Measurements from ENCODE around the gene LRRC1.
"Not testable (repeated sequence)": the region's sequence is repeated elsewhere in the genome, so short reads cannot be mapped to it uniquely, and the experiment has no call there.

The LRRC1 gene

DNA sequence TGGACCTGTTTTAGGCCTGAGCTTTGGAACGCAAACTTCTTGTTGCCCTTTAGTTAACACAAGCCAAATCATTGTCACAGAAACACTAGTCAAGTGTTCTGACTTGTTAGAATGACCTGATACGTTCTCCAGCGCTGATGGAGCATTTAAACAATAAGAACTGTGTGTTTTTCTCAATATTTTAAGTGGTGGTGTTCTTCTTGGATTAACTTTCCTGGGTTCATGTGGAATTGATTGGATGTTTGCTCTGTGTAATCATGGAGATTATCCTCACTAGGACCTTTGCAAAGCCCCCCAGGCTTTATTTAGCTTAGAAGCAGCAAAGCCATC is 1.6 kb downstream of the LRRC1 start:
- Mint-ChIP-seq H3K4me3 (peak overlapping the region; percentile 98), H3K36me3 (no peaks in the 10 kb centered on the region), H3K4me1 (peaks cover 33% of the 10 kb centered on the region), H3K27me3 (no peaks in the 10 kb centered on the region), H3K27ac (peak overlapping the region; percentile 39), H3K9me3 (no peaks in the 10 kb centered on the region)
- ATAC-seq (ENCODE audit: low read depth) (no peak), DNase-seq (ENCODE audit: low spot score in 2 of 2) (no peak)

DNA sequence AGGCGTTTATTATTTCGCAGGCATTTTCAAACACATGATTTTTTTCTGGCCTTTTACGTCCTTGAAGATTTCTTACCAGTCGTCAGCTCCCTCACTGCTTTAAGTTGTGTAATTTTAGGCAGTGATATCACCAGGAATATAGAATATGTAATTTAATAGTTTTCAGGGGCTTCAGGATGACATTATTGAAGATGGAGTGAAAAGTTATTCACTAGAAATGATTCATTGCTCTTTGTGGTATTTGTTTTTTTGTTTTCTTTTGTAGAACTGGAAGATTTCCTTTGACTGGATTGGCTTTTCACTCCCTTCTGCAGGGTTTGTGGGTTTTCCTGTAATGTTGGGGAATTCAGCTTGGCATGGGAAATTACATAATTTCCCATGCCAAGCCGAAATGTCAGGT is 2.0 kb downstream of the LRRC1 start:
- DNase-seq (ENCODE audit: low spot score in 2 of 2) (no peak), ATAC-seq (ENCODE audit: low read depth) (no peak)
- H3K4me3 Mint-ChIP-seq = no peak overlapping the region
- no peaks in the 10 kb centered on the region for H3K9me3 Mint-ChIP-seq
- H3K36me3 Mint-ChIP-seq = no peaks in the 10 kb centered on the region
- peaks cover 33% of the 10 kb centered on the region for H3K4me1 Mint-ChIP-seq
- no peaks in the 10 kb centered on the region for H3K27me3 Mint-ChIP-seq
- peak overlapping the region; percentile 39 for H3K27ac Mint-ChIP-seq

DNA sequence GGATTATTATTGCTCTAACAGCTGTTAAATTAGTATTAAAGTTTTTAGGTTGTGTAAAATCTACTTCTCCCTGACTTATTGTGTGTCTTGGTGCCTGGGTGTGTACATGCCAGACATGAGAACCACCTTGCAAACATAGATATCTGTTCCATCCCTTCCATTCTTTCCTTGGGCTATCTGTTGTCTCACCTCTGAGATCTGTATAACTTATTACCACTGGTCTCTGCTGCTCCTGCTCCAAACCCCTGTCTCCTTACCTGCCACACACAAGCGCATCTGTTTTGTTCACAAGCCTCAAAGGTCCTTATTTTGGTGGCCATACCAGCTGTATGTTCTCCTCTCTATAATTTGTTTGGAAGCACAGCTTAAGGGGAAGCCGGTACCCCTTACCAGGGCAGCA is 2.5 kb downstream of the LRRC1 start:
- peak overlapping the region; percentile 39 for H3K27ac Mint-ChIP-seq
- H3K36me3 Mint-ChIP-seq = no peaks in the 10 kb centered on the region
- no peaks in the 10 kb centered on the region for H3K9me3 Mint-ChIP-seq
- H3K27me3 Mint-ChIP-seq = no peaks in the 10 kb centered on the region
- H3K4me1 Mint-ChIP-seq = peaks cover 33% of the 10 kb centered on the region
- no peak for DNase-seq (ENCODE audit: low spot score in 2 of 2)
- ATAC-seq (ENCODE audit: low read depth) = no peak
- peak overlapping the region; percentile 16 for H3K4me3 Mint-ChIP-seq

DNA sequence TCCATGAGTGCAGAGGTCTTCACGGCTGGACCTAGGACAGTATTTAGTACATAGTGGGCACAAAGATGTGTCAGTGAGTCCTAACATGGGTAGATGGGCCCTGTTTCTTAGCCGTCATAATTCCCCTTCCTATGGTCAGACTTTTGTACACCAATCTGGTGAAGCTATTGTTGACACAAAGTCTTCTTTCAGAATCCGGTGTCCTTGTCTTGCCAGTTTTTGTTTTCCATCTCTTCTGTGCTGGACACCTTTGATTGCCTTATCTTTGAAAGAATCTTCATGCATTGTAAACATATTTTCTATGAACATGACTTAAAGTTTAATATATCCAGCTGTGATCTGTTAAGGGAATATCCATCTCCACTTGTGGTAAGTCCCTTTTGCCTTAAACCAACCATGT is 4.5 kb downstream of the LRRC1 start:
- no peaks in the 10 kb centered on the region for H3K9me3 Mint-ChIP-seq
- ATAC-seq (ENCODE audit: low read depth) (no peak), DNase-seq (ENCODE audit: low spot score in 2 of 2) (no peak)
- H3K4me3 Mint-ChIP-seq = no peak overlapping the region
- no peak overlapping the region for H3K27ac Mint-ChIP-seq
- H3K4me1 Mint-ChIP-seq = peaks cover 30% of the 10 kb centered on the region
- no peaks in the 10 kb centered on the region for H3K27me3 Mint-ChIP-seq
- H3K36me3 Mint-ChIP-seq = peaks cover 2% of the 10 kb centered on the region

DNA sequence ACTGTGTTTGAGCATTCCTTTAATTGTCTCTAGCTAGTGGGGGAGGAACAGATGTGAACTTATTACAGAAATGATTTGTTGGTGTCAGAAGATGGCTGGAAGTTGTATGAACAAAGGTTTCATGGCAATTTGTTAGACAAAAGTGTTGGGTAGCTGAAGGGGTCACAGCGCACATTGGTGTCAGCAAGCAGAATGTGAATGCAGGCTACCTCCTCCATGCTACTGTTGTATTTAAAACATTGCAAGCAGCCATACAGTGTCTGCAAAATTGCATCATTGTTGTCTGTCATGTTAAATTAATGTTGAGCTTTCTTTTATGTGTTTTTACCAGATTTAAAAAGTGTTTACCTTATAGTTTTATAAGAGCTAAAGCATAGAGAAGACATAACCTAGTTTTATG is 6.2 kb downstream of the LRRC1 start:
- Mint-ChIP-seq H3K36me3 (peaks cover 2% of the 10 kb centered on the region), H3K27ac (no peak overlapping the region)
- no peak for DNase-seq (ENCODE audit: low spot score in 2 of 2)

DNA sequence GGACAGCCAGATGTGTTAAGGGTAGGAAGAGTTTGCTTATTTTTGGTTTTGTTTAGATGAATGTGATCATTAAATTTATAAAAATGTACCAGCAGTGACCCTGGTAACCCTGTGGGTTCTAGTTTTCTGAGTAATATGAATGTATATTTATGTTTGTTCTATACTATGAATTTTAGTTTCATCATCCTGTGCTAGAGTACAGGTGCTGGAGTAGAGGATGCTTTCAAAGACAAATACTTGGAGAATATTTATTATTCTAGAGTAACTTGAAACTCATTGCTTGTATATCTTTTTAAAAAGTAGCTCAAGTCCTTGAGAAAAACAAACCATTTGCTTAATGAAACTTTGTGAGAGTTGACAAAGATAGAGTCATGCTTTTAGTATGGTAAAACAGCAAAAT is 7.8 kb downstream of the LRRC1 start:
- no peak overlapping the region for H3K27ac Mint-ChIP-seq
- no peaks in the 10 kb centered on the region for H3K27me3 Mint-ChIP-seq
- peaks cover 3% of the 10 kb centered on the region for H3K36me3 Mint-ChIP-seq
- no peak for ATAC-seq (ENCODE audit: low read depth)
- peaks cover 19% of the 10 kb centered on the region for H3K4me1 Mint-ChIP-seq
- no peak for DNase-seq (ENCODE audit: low spot score in 2 of 2)
- no peak overlapping the region for H3K4me3 Mint-ChIP-seq
- H3K9me3 Mint-ChIP-seq = no peaks in the 10 kb centered on the region

More for the DNA sequence above, 6.2 kb downstream of the LRRC1 start:
- Mint-ChIP-seq H3K27me3 (no peaks in the 10 kb centered on the region), H3K4me1 (peaks cover 27% of the 10 kb centered on the region), H3K9me3 (no peaks in the 10 kb centered on the region), H3K4me3 (no peak overlapping the region)
- ATAC-seq (ENCODE audit: low read depth) = no peak

DNA sequence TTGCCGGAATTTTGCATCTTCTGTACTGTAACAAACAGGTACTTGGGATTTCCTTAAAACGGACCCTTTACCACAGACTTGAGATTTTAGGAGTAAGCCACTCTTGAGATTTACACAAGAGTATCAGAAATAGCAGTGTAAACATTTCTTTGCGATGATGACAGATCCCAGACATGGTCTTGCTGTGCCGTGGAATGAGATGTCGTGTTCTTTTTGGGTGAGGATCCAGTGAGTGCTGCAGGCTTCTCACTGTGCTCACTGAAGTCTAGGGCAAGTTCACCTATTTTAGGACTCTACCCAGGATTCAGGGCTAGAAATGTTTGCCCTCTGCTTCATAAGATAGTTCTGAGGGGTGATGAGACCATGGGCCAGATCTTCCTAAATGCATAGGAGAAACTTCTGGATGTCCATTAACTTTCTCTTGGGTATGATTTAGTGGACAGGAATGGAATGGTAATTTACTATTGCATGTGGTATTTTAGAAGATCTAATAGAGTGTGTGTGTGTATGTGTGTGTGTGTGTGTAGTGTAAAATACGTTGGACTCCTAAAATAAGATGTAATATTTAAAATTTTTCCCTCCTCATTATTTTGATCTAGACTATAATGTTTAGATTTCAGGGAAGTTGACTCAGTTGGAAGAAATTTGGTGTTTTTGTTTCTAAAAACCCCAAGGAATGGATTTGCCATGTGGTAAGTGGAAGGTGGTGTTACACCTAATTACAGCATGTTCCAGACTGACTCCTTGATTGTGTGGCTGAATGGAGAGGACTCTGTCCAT is 8.5 kb downstream of the LRRC1 start:
- DNase-seq (ENCODE audit: low spot score in 2 of 2) (no peak), ATAC-seq (ENCODE audit: low read depth) (no peak)
- peaks cover 23% of the 10 kb centered on the region for H3K4me1 Mint-ChIP-seq
- peaks cover 9% of the 10 kb centered on the region for H3K36me3 Mint-ChIP-seq
- H3K9me3 Mint-ChIP-seq = no peaks in the 10 kb centered on the region
- H3K27me3 Mint-ChIP-seq = no peaks in the 10 kb centered on the region
- no peak overlapping the region for H3K4me3 Mint-ChIP-seq
- H3K27ac Mint-ChIP-seq = no peak overlapping the region

DNA sequence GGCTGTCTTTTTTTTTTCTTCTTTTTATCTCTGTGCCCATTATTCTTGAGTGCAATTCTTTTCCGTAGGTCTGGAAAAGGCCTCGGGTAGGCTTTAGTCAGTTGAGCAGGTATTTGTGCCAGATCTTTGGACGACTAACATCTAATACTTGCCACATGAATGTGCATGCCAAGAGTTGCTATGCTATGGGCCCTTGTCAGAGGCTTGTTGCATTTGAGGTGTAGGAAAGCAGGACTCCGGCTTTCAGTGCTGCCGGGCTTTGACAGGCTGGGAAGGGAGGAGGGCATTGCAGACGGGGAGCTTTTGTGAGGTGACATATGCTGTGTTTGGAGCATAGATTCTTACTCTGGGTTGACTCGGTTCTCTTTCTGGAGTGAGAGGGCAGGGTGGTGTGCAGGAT is 10.2 kb downstream of the LRRC1 start:
- H3K27me3 Mint-ChIP-seq = no peaks in the 10 kb centered on the region
- H3K4me1 Mint-ChIP-seq = peaks cover 15% of the 10 kb centered on the region
- DNase-seq (ENCODE audit: low spot score in 2 of 2) = no peak
- H3K27ac Mint-ChIP-seq = no peak overlapping the region
- no peaks in the 10 kb centered on the region for H3K9me3 Mint-ChIP-seq
- H3K36me3 Mint-ChIP-seq = peaks cover 9% of the 10 kb centered on the region
- no peak for ATAC-seq (ENCODE audit: low read depth)
- H3K4me3 Mint-ChIP-seq = no peak overlapping the region

DNA sequence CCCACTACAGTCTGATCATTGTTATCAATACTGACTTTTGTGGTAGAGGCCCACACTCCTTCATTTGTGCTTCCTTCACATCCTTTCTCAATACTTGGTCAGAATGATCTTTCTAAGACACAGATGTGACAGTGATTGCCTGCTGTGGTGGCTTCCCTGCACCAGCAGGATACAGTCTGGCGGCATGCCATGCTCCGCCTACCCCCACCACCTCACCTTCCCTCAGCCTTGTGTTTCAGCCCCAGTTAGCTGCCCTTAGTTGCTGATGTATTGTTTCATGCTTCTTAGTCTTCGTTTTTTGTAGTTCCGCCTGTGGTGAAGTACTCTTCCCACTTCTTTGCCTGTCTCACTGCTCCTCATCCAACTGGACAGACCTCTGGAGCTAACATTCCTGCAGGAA is 10.9 kb downstream of the LRRC1 start:
- no peak overlapping the region for H3K4me3 Mint-ChIP-seq
- H3K27me3 Mint-ChIP-seq = no peaks in the 10 kb centered on the region
- H3K27ac Mint-ChIP-seq = no peak overlapping the region

DNA sequence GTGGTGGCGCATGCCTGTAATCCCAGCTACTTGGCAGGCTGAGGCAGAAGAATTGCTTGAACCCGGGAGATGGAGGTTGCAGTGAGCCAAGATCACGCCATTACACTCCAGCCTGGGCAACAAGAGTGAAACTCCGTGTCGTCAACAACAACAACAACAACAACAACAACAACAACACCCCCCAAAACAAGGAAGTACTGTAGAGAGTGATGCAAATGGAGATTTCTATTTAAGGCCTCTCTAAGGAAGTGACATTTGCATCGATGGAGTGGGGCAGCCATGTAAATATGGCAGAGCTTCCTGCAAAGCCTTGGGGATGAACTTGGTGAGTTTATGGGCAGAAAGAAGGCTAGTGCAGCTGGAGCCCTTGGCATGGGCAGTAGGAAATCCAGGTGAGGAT is 12.8 kb downstream of the LRRC1 start:
- DNase-seq (ENCODE audit: low spot score in 2 of 2); H3K4me3 Mint-ChIP-seq; H3K9me3 Mint-ChIP-seq; H3K36me3 Mint-ChIP-seq; H3K27me3 Mint-ChIP-seq: not testable (repeated sequence)
- Mint-ChIP-seq H3K27ac (peak overlapping the region; percentile 1), H3K4me1 (peaks cover 22% of the 10 kb centered on the region)
- peak; percentile 54 for ATAC-seq (ENCODE audit: low read depth)

More for the DNA sequence above, 10.9 kb downstream of the LRRC1 start:
- Mint-ChIP-seq H3K36me3 (peaks cover 9% of the 10 kb centered on the region), H3K4me1 (peaks cover 15% of the 10 kb centered on the region), H3K9me3 (no peaks in the 10 kb centered on the region)
- no peak for ATAC-seq (ENCODE audit: low read depth)
- no peak for DNase-seq (ENCODE audit: low spot score in 2 of 2)

DNA sequence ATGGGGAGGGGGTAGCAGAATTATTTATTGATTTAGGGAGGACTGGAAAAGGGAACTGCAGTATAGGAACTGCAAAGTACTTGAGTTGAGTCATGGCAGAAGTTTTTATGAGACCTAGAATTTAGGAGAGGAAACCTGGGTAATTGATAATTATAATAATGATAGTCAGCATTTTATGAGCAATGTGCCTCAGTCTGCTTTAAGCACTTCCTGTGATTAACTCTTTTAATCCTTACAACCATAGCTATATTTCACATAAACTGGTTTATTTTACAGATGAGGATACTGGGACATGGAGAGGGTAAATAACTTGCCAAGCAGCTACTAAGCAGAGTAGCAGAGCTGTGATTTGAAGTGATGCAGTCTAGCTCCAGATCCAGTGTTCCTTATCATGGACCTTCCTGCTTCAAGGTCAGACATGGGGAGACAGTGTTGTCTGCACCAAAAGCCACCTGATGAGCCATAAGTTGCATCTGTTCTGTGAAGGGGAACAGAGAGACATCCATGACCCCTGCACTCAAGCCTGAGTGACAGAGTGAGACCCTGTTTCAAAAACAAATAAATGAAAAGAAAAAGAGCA is 13.6 kb downstream of the LRRC1 start:
- ATAC-seq (ENCODE audit: low read depth) (no peak), DNase-seq (ENCODE audit: low spot score in 2 of 2) (no peak)
- Mint-ChIP-seq H3K4me3 (no peak overlapping the region), H3K27ac (no peak overlapping the region), H3K9me3 (peaks cover 4% of the 10 kb centered on the region), H3K4me1 (peaks cover 27% of the 10 kb centered on the region), H3K27me3 (no peaks in the 10 kb centered on the region), H3K36me3 (peaks cover 7% of the 10 kb centered on the region)

DNA sequence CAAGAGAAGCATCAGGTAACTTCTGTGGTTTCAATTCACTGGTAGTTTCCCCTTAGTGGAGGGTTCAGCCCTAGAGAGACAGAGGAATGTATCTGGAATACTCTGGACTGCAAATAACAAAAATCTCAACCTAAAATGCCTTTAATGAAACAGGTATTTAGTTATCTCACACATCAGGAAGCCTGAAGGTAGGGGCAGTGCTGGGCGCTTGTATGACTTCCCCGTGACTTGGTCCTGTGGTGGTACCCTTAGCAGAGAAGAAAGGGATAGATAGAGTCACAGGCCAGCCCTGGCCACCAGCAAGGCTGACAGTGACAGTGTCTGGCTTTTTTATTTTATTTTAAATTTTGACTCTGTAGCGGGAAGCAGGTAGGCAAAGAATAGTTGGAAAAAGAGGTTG is 14.9 kb downstream of the LRRC1 start:
- ATAC-seq (ENCODE audit: low read depth) (no peak), DNase-seq (ENCODE audit: low spot score in 2 of 2) (no peak)
- no peak overlapping the region for H3K27ac Mint-ChIP-seq
- H3K9me3 Mint-ChIP-seq = peaks cover 4% of the 10 kb centered on the region
- peaks cover 36% of the 10 kb centered on the region for H3K4me1 Mint-ChIP-seq
- no peaks in the 10 kb centered on the region for H3K27me3 Mint-ChIP-seq
- peaks cover 7% of the 10 kb centered on the region for H3K36me3 Mint-ChIP-seq
- no peak overlapping the region for H3K4me3 Mint-ChIP-seq

DNA sequence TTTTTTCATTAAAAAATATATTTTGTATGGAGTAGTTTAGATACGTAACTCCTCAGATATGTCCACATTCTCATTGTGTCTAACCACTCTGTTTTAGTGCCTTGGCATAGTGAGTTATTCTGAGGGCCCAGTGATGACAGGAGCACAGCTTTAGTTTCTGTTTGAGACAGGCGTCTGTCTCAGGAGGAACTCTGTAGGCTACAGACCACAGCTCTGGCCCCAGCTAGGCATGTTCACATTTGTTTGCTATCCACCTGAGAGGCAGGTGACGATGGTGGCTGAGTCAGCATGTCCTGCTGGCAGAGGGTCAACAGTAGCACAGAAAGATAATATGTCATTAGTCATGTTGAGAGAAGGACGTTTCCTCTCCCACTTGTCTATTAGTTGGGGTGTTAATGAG is 16.3 kb downstream of the LRRC1 start:
- Mint-ChIP-seq H3K36me3 (peaks cover 7% of the 10 kb centered on the region), H3K27me3 (no peaks in the 10 kb centered on the region), H3K27ac (no peak overlapping the region), H3K9me3 (peaks cover 4% of the 10 kb centered on the region), H3K4me1 (peaks cover 31% of the 10 kb centered on the region), H3K4me3 (no peak overlapping the region)
- ATAC-seq (ENCODE audit: low read depth) (peak; percentile 34), DNase-seq (ENCODE audit: low spot score in 2 of 2) (no peak)

DNA sequence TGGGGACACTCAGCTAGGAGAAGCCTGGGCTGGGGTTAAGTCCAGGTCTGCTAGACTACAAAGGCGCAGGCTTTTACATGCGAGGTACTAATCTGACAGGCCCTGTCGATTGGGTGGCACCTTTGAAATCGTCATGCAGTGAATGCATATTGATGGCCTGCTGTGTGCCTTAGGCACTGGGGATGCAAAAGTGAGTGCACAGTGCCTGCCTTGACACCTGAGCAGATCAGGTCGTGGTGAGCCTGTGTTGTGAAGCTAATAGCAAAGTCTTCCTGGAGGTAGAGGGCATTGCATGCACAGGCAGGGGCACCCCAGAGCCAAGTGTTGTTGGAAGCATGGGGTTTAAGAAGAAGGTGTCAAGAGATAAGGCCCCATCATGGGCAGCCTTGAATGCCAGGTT is 16.9 kb downstream of the LRRC1 start:
- no peaks in the 10 kb centered on the region for H3K27me3 Mint-ChIP-seq
- H3K4me1 Mint-ChIP-seq = peaks cover 31% of the 10 kb centered on the region
- no peak overlapping the region for H3K27ac Mint-ChIP-seq
- H3K9me3 Mint-ChIP-seq = peaks cover 4% of the 10 kb centered on the region
- H3K4me3 Mint-ChIP-seq = no peak overlapping the region
- DNase-seq (ENCODE audit: low spot score in 2 of 2) (no peak), ATAC-seq (ENCODE audit: low read depth) (no peak)
- peaks cover 7% of the 10 kb centered on the region for H3K36me3 Mint-ChIP-seq

DNA sequence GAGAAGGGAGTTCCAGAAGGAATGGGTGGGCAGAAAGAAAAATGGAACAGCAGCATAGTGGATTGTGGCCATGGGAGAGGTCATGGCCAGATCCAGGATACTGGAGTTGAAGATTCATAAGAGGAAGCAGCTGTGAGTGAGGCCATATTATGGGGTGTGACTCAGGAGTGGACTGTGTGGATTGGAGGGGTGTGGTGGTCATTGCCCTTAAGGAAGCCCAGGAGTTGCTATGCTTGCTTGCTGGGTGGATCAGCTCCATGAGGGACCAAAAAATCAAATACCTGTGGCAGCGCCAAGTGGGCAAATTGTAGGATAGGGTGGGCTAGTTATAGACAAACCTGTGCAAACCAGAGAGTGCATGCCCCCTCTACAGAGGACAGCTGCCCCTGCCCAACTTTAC is 18.3 kb downstream of the LRRC1 start:
- Mint-ChIP-seq H3K4me1 (peaks cover 26% of the 10 kb centered on the region), H3K4me3 (no peak overlapping the region), H3K27ac (no peak overlapping the region), H3K9me3 (peaks cover 4% of the 10 kb centered on the region), H3K27me3 (no peaks in the 10 kb centered on the region), H3K36me3 (peaks cover under 1% of the 10 kb centered on the region)
- ATAC-seq (ENCODE audit: low read depth) (no peak), DNase-seq (ENCODE audit: low spot score in 2 of 2) (no peak)

Data from memory B cell (primary cell).